GM06990 (cell line): ENCODE results near the gene CFAP100.

ENCODE experiments used
- DNase-seq: peaks from one replicate; pipeline ENCODE4 v3.0.0-alpha.2; 2011; ENCODE audit not compliant: insufficient read length; ENCODE audit errors: extremely low read depth
- H3K27me3 ChIP-seq: replicated peaks from 2 replicates; pipeline ENCODE4 v1.6.0; 2011; ENCODE audit warnings: low read length; ENCODE audit not compliant: control insufficient read depth, insufficient read depth
- H3K36me3 ChIP-seq: 2 replicates; pipeline ENCODE4 v1.5.1; 2011; ENCODE audit warnings: low read length; ENCODE audit not compliant: control insufficient read depth, insufficient read depth
- H3K4me3 ChIP-seq: replicated peaks from 2 replicates; pipeline ENCODE4 v1.5.1; 2011; ENCODE audit warnings: low read depth, mild to moderate bottlenecking, control low read depth, low read length
- TF ChIP-seq, protein P1 (sequence below): IDR thresholded peaks from 2 replicates; pipeline ENCODE4 v1.5.1; 2011; ENCODE audit warnings: low read length, control low read depth, mild to moderate bottlenecking, inconsistent platforms; ENCODE audit not compliant: insufficient read depth, poor library complexity, severe bottlenecking

CFAP100 gene

DNA sequence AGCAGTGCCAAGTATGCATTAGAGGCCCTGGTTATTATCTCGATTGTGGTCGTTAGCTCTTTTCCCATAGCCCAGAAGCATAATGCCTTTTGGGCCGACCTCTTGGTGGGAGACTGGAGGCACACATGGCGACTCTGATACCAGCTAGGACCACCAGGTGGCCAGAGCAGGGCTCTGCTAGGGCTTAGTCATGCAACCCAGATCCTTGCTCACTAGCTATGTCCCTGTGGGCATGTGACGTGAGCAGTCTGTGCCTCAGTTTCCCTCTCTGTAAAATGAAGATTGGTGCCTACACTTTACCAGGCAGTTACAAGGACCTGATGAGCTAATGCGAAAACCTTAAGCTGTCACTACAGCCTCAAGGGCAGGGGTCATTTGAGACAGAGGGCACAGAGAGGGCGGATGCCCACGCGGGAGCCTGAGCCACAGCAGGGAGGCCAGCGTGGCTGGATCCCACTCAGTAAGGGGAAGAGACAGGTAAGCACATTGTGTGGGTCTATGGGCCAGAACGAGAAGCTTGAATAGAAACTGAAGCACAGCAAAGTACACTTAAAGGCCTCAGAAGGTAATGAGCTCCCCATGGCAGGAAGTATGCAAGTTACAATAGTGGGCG lies 46.3 kb upstream of the CFAP100 start:
- Histone ChIP-seq H3K27me3 (no peaks in the 10 kb centered on the region), H3K36me3 (no peaks in the 10 kb centered on the region), H3K4me3 (no peak overlapping the region)
- DNase-seq: no peak
- TF ChIP-seq, protein P1, sequence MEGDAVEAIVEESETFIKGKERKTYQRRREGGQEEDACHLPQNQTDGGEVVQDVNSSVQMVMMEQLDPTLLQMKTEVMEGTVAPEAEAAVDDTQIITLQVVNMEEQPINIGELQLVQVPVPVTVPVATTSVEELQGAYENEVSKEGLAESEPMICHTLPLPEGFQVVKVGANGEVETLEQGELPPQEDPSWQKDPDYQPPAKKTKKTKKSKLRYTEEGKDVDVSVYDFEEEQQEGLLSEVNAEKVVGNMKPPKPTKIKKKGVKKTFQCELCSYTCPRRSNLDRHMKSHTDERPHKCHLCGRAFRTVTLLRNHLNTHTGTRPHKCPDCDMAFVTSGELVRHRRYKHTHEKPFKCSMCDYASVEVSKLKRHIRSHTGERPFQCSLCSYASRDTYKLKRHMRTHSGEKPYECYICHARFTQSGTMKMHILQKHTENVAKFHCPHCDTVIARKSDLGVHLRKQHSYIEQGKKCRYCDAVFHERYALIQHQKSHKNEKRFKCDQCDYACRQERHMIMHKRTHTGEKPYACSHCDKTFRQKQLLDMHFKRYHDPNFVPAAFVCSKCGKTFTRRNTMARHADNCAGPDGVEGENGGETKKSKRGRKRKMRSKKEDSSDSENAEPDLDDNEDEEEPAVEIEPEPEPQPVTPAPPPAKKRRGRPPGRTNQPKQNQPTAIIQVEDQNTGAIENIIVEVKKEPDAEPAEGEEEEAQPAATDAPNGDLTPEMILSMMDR: peak; percentile 11

GRCh38 chr3:126349071-126349470 lies 45.6 kb upstream of the CFAP100 start:
- Histone ChIP-seq H3K4me3 (no peak overlapping the region), H3K36me3 (no peaks in the 10 kb centered on the region), H3K27me3 (no peaks in the 10 kb centered on the region)
- no peak for DNase-seq
- TF ChIP-seq, protein P1: no peak

- no peak for DNase-seq
- Histone ChIP-seq H3K36me3 (no peaks in the 10 kb centered on the region), H3K4me3 (no peak overlapping the region), H3K27me3 (no peaks in the 10 kb centered on the region; the same call in 1 of the 2 replicates)
- TF ChIP-seq, protein P1: no peak
Observed at GRCh38 chr3:126349611-126350501, 44.9 kb upstream of the CFAP100 start.

DNA sequence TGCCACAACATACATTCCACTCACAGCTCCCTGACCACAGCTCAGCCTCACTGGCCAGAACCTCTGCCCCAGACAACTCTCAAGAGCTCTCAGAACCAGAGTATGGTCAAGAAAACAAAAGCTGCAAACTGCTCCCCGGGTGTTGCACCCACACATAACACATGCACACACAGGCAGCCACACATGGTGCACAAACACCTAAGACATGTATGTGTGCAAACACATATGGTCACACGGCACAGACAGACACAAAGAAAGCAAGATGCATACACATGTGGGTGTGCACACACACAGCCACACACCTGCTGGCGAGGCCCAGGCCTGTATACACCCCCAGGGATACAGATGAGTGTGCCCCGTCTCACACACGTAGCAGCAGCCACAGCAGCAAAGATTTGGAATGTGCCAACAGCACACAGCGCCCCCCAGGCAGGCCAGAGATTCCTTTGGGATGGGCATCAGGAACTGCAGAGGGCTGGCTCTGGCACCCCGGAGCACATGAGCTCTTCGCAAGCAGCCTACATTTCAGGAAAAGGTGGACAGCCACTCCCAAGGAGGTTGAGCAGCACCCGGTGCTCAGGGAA lies 44.1 kb upstream of the CFAP100 start:
- Histone ChIP-seq H3K27me3 (no peaks in the 10 kb centered on the region; the same call in 1 of the 2 replicates), H3K36me3 (no peaks in the 10 kb centered on the region), H3K4me3 (no peak overlapping the region)
- TF ChIP-seq, protein P1: no peak
- no peak for DNase-seq

GRCh38 chr3:126351086-126351770 lies 43.5 kb upstream of the CFAP100 start:
- no peak for DNase-seq
- Histone ChIP-seq H3K4me3 (no peak overlapping the region), H3K27me3 (no peaks in the 10 kb centered on the region; the same call in 1 of the 2 replicates), H3K36me3 (no peaks in the 10 kb centered on the region)
- TF ChIP-seq, protein P1: no peak
